IPS-11a (cell line): Measurements from ENCODE around the gene MTCL3.

Experiments
- H3K4me3 ChIP-seq: one replicate; pipeline ENCODE4 v1.5.1; 2013; ENCODE audit warnings: low read depth, low read length, control low read depth

MTCL3 gene

GRCh38 chr6:127518710-127519468, at the start of gene MTCL3:
Gene MTCL3, minus strand, starts transcription at chr6:127519335.
- peak within 1 kb of the TSS; percentile 73 for H3K4me3 ChIP-seq

- H3K4me3 ChIP-seq: no peak overlapping the region
Measured at GRCh38 chr6:127567476-127567875, 48.3 kb upstream of the MTCL3 start.

- no peak overlapping the region for H3K4me3 ChIP-seq
Measured at GRCh38 chr6:127566651-127567050, 47.5 kb upstream of the MTCL3 start.

GRCh38 chr6:127566119-127566518, 47.0 kb upstream of the MTCL3 start:
- no peak overlapping the region for H3K4me3 ChIP-seq

DNA sequence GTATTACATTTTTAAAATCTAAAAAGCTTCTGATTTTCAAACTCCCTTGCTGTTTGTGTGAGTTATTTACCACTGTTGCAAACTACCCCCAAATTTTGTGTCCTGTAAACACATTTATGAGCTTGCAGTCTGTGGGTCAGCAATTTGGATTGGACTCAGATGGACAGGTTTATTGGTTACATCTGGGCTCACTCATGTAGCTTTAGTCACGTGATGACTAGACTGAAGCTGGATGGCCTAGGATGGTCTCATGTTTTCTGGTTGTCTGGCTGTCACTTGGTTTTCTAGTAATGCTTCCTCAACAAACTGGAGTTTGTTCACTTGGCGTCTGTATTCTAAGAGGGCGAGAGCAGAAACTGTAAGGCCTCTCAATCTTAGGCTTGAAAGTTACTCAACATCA, 45.6 kb upstream of the MTCL3 start:
- no peak overlapping the region for H3K4me3 ChIP-seq

DNA sequence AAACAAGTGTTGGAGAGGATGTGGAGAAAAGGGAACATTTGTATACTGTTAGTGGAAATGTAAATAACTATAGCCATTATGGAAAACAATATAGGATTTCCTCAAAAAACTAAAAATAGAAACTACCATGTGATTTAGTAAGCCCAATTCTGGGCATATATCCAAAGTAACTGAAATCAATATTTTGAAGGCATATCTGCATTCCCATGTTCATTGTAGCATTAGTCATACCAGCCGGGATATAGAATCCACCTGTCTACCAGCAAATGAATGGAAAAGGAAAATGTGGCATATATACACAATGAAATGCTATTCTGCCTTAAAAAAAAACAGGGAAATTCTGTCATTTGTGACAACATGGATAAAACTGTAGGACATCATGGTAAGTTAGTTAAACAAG, 42.5 kb upstream of the MTCL3 start:
- no peak overlapping the region for H3K4me3 ChIP-seq

- no peak overlapping the region for H3K4me3 ChIP-seq
Measured at GRCh38 chr6:127554435-127555006, 35.4 kb upstream of the MTCL3 start.

DNA sequence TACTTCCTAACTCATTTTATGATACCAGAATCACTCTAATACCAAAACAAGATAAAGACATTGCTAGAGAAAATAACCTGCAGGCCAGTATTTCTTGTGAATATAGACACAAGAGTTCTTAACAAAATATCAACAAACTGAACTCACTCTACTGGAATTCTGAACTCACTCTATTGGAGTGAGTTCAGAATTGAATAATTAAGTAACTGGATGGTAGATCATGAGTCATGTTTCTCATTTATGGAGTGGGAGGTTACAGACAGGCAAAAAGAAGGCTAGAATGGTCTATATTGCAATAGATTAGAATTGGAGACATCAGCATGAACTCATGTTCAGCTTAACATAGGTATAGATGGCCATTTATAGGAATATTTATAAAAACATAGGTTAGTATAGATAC, 31.3 kb upstream of the MTCL3 start:
- H3K4me3 ChIP-seq: no peak overlapping the region

- no peak overlapping the region for H3K4me3 ChIP-seq
Measured at GRCh38 chr6:127547904-127548649, 28.9 kb upstream of the MTCL3 start.

DNA sequence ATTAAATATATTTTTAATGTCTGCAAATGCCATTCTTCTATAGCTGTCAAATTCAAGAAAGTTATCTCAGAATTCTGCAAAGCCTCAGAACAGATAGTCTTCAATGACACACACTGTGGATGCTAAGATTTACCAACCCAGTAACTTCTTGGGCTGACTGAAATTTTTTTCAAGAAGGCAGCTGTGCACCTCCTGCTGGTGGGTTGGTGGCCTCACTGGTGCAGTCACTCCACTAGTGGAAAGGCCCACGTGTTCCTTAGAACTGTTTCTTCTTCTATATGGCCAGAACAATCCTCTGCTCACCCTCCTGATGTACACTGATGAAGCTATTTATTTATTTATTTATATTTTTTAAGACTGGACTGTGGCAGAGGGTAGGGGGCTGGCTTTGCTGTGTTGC, 28.1 kb upstream of the MTCL3 start:
- no peak overlapping the region for H3K4me3 ChIP-seq

DNA sequence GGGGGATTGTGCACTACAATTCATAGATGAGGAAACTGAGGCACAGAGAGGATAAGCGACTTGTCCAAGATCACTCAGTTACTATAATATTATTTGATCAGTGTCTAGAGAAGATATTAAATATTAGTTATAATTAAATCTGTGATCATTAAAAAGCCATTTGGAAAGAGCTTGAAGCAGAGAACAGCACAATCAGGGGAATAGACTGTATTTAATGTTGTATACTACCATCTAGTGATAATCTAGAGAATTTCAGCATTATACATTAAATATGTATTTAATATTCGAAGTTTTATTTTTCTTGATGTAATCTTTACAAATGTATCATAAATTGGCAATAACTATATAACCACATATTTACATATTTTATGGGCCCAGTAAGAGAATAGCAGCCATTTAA, 20.1 kb upstream of the MTCL3 start:
- H3K4me3 ChIP-seq: no peak overlapping the region

- no peak overlapping the region for H3K4me3 ChIP-seq
Measured at GRCh38 chr6:127538750-127539264, 19.7 kb upstream of the MTCL3 start.

GRCh38 chr6:127533736-127534135, 14.6 kb upstream of the MTCL3 start:
- H3K4me3 ChIP-seq: no peak overlapping the region

- no peak overlapping the region for H3K4me3 ChIP-seq
Measured at GRCh38 chr6:127533011-127533410, 13.9 kb upstream of the MTCL3 start.

GRCh38 chr6:127522714-127523113, 3.6 kb upstream of the MTCL3 start:
- H3K4me3 ChIP-seq: no peak overlapping the region

DNA sequence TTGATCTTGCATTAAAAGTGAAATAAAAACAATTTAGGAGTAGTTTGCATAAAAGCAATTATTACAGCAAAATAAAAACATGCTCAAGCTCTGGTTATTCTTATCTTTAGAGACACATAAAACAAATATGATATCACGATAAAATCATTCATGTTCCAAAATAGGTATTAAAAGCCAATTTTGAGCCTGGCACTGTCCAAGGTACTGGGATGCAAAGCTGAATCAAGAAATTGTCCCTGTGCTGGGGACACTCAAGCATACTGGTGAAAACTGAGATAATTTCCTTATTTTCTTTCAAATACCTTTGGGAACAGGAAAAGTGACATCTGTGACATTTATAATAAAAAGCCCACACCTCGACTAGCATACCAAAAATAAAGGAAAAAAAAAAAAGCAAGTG, 931 bp upstream of the MTCL3 start:
- no peak overlapping the region for H3K4me3 ChIP-seq

GRCh38 chr6:127519469-127519785, 292 bp upstream of the MTCL3 start:
- peak overlapping the region; percentile 73 for H3K4me3 ChIP-seq

GRCh38 chr6:127518191-127518709, 885 bp downstream of the MTCL3 start:
- peak overlapping the region; percentile 73 for H3K4me3 ChIP-seq

- H3K4me3 ChIP-seq: peak overlapping the region; percentile 73
Measured at GRCh38 chr6:127517693-127518092, 1.4 kb downstream of the MTCL3 start.

DNA sequence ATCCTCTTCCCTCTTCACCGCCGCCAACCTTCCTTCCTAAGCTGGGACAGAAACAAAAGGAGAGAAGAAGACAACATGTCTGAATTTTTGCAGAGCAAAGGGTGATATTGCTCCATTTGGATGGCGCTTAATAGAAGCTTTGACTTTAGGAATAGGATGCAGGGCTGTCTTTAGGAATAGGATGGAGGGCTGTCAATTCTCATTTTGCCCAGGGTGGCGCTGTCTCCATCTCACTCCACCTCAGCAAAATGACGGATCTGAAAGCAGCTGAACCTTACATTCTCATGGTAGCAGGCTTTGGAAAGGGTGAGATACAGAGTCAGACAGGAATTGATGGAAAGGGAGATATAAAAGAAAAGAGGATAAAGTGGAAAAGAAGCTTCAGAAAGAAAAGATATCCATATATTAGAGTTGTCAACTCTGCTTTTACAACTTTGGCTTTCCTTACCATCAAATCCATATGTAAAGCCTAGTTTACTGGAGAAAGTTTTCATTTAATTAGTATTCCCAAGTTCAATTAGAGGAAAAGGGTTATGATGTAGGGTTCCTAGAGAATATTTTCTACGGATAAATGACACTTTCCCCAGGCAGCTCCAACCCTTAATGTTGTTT, 2.4 kb downstream of the MTCL3 start:
- H3K4me3 ChIP-seq: peak overlapping the region; percentile 66
